SH-SY5Y (cell line): ENCODE data around the gene MPZL3.

Experiments used
- GATA2 ChIP-seq: IDR thresholded peaks from 2 replicates; pipeline ENCODE4 v1.6.1; 2011; ENCODE audit warnings: mild to moderate bottlenecking, low read depth, low read length
- GATA3 ChIP-seq: IDR thresholded peaks from 2 replicates; pipeline ENCODE4 v1.6.1; 2011; ENCODE audit warnings: low read depth, mild to moderate bottlenecking, low read length, moderate library complexity

MPZL3 gene

GRCh38 chr11:118214210-118214914 lies 37.8 kb downstream of the MPZL3 start:
- TF ChIP-seq GATA3 (no peak), GATA2 (no peak)

- no peak for TF ChIP-seq GATA3
- TF ChIP-seq GATA2: no peak
These were observed 38.4 kb downstream of the MPZL3 start for GRCh38 chr11:118213781-118214180.

GRCh38 chr11:118213201-118213600 lies 39.0 kb downstream of the MPZL3 start:
- no peak for TF ChIP-seq GATA3
- no peak for TF ChIP-seq GATA2

DNA sequence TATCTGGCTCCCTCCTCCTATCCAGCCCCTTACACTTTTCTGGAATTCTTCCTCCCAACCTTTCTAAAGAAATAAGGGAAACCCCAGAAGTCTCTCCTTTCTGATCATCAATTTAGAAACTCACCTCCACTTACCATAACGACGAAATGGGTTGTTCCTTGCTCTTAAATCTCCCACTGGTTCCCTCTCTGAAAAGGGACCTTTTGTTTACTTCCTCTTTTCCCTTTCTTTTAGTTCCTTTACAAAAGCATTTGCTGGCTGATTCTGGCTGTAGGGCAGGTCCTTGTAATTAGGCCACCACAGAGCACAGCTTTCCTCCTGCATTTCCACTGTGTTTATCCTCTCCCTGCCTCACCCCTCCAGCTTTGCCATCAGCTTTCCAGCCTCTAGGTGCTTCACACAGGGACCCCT lies 39.4 kb downstream of the MPZL3 start:
- TF ChIP-seq GATA2: no peak
- no peak for TF ChIP-seq GATA3

DNA sequence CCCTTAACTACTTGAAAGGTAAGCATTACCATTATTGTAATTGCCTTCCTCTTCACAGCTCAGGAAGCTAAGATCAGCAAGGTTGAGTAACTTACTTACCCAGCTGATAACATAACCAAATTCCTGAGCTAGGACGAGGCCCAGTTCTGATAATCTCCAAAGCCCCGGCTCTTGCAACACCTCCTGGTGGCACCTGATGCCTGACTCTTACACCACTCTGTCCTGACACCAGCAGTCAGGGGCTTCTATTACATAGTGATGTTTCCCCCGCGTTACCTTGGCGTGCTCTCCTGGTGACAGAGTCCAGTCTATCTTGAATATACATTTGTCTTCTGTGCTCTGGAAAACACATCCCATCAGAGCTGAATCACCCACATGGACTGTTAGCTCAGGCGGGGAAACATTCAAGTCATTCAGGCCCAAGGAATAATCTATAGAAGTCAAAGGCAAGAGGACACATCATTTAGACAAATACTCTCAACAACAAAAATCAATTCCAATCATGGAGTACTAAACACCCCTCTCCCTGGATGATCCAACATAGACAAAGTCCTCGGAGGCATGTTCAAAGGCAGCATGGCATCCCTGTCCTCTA lies 39.9 kb downstream of the MPZL3 start:
- TF ChIP-seq GATA3: no peak
- no peak for TF ChIP-seq GATA2

GRCh38 chr11:118211006-118211405 lies 41.2 kb downstream of the MPZL3 start:
- no peak for TF ChIP-seq GATA2
- no peak for TF ChIP-seq GATA3

GRCh38 chr11:118210323-118210722 lies 41.8 kb downstream of the MPZL3 start:
- TF ChIP-seq GATA3 (no peak), GATA2 (no peak)

DNA sequence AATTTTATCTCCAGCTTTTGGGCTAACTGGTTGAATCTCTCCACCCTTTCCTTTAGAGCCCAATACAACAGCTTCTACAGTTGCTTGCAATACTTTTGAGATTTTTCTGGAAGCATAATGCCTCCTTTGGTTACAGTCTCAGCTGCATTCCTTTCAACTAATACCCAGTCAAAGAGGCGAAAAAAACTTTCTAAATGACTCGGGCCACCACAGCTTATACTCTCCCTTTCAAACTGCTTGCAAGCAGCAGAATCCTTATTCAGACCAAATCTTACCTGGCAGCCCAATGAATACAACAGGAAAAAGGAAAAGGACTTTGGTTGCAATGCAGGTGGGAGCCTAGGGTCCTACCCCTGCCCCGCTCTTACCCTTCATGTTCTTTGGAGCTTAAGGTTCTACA lies 43.1 kb downstream of the MPZL3 start:
- TF ChIP-seq GATA3 (no peak), GATA2 (no peak)

GRCh38 chr11:118207079-118207478 lies 45.1 kb downstream of the MPZL3 start:
- TF ChIP-seq GATA3 (no peak), GATA2 (no peak)

DNA sequence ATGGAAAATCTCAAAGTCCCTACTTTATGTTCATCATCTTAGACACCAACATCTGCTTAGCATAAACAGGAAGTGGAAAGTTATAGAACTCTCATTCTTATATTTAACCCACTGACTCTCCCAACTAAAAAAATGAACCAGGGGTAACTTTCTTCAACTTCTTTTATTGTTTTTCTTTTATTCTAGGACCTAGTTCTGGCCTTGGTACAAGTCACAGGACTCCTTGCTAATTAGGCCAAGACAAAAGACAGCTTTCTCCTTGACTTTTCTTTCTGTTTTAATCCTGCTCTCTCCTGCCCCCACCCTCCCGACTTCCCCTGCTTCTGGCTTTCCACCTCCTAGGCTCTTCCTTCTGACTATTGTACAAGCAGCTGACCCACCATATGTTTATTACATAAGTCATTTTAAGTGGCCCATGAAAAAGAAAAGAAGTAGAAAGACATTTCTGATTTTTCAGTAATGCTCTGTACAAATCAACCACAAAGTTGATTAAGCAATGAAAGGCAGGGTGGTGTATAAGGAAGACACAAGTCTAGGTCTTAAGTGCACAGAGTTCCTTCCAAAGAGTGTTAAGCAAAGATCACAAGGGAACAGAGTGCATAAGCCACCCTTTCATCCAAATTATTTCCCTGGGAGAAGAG lies 45.7 kb downstream of the MPZL3 start:
- TF ChIP-seq GATA3 (no peak), GATA2 (no peak)

DNA sequence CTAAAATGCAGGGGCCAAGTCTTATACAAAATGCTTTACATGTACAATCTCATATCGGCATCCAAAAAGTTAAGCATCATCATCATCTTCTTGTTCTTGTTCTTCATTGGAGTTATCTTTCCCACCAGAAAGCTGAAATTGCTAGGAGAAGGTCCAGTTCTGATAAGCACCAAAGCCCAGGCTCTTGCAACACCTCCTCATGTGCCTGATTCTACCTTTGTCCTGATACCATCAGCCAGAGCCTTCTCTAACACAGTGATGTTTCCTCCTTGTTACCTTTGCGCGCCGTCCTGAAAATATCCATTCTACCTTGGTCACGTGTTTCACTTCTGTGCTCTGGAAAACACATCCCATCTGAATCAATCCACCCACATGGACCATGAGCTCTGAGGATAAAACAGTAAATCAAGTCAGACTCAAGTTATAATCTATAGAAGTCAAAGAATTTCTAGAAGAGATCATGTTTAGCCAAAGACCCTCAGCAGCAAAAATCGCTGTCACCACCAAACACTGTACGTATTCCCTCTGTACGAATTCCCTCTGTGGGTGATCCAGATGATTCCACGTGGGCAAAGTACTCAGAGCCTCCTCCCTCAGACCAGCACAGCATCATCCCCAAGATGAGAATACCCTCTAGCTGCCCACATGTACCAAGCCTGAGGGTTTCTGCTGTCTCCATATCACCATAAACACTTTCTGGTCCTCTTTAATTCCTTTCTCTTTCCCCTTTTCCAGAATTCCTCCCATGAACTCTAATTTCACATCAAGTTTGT lies 46.4 kb downstream of the MPZL3 start:
- TF ChIP-seq GATA3 (no peak), GATA2 (no peak)

GRCh38 chr11:118202599-118203422 lies 49.4 kb downstream of the MPZL3 start:
- TF ChIP-seq GATA2 (no peak), GATA3 (no peak)

- TF ChIP-seq GATA3 (no peak), GATA2 (no peak)
These were observed 50.2 kb downstream of the MPZL3 start for GRCh38 chr11:118201966-118202365.
